ENCODE measurements around the gene FDCSP.

DNA sequence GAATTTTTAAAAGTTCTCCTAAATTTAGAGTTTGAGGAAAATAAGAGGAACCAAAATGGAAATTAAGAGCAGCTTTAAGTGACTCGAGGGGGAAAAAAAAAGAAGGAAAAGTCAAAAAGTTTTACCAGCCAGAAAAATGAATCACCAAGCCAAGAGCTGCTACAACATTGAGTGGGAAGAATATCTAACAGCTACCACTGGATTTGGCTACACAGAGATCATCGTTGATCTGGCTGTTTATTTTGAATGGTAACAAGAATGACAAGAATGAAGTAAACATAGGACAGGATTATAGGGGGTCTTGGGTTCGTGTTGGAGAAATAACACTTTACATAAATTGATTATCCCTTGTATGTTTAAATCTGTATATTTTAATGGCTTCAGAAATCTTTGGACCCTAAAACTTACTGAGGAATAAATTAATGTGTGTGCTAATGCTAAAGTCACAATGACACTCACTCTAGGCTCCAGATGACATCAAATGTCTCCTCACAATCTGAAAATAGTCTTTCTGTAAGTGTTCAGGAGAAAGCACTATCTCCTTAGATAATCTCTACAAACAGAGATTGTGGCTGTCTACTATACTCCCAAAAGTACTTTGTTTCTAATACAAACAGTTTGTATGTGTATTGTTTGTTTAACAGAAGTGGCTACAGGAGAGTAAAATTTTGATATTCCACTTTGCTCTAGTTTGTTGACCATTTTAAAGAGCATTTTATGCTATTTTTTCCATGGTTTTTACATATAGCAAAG is 13.4 kb downstream of the FDCSP start:
- no peak for TF ChIP-seq HDAC6 (IDR thresholded peaks at IDR 0.05; ENCODE audit: unreplicated experiment)
- TF ChIP-seq EZH2 (IDR thresholded peaks at IDR 0.05; ENCODE audit: borderline replicate concordance, control insufficient read depth, low read depth, low read length) = no peak
- TF ChIP-seq NRF1 (conservative IDR thresholded peaks at IDR 0.05; ENCODE audit: low read depth, low read length) = no peak
- no peak for TF ChIP-seq SMC3 (IDR thresholded peaks at IDR 0.05; ENCODE audit: borderline replicate concordance, low read length)
- no peak for TF ChIP-seq BCL11A (IDR thresholded peaks at IDR 0.05; ENCODE audit: low read depth, low read length)
- TF ChIP-seq MXI1 (IDR thresholded peaks at IDR 0.05; ENCODE audit: low read depth, low read length) = no peak
- TF ChIP-seq, protein P1, sequence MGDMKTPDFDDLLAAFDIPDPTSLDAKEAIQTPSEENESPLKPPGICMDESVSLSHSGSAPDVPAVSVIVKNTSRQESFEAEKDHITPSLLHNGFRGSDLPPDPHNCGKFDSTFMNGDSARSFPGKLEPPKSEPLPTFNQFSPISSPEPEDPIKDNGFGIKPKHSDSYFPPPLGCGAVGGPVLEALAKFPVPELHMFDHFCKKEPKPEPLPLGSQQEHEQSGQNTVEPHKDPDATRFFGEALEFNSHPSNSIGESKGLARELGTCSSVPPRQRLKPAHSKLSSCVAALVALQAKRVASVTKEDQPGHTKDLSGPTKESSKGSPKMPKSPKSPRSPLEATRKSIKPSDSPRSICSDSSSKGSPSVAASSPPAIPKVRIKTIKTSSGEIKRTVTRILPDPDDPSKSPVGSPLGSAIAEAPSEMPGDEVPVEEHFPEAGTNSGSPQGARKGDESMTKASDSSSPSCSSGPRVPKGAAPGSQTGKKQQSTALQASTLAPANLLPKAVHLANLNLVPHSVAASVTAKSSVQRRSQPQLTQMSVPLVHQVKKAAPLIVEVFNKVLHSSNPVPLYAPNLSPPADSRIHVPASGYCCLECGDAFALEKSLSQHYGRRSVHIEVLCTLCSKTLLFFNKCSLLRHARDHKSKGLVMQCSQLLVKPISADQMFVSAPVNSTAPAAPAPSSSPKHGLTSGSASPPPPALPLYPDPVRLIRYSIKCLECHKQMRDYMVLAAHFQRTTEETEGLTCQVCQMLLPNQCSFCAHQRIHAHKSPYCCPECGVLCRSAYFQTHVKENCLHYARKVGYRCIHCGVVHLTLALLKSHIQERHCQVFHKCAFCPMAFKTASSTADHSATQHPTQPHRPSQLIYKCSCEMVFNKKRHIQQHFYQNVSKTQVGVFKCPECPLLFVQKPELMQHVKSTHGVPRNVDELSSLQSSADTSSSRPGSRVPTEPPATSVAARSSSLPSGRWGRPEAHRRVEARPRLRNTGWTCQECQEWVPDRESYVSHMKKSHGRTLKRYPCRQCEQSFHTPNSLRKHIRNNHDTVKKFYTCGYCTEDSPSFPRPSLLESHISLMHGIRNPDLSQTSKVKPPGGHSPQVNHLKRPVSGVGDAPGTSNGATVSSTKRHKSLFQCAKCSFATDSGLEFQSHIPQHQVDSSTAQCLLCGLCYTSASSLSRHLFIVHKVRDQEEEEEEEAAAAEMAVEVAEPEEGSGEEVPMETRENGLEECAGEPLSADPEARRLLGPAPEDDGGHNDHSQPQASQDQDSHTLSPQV (IDR thresholded peaks at IDR 0.05) = no peak
- no peak for TF ChIP-seq CREM (IDR thresholded peaks at IDR 0.05; ENCODE audit: low read depth)
- no peak for TF ChIP-seq ATF7 (IDR thresholded peaks at IDR 0.05; ENCODE audit: low read depth)
- TF ChIP-seq, protein P2, sequence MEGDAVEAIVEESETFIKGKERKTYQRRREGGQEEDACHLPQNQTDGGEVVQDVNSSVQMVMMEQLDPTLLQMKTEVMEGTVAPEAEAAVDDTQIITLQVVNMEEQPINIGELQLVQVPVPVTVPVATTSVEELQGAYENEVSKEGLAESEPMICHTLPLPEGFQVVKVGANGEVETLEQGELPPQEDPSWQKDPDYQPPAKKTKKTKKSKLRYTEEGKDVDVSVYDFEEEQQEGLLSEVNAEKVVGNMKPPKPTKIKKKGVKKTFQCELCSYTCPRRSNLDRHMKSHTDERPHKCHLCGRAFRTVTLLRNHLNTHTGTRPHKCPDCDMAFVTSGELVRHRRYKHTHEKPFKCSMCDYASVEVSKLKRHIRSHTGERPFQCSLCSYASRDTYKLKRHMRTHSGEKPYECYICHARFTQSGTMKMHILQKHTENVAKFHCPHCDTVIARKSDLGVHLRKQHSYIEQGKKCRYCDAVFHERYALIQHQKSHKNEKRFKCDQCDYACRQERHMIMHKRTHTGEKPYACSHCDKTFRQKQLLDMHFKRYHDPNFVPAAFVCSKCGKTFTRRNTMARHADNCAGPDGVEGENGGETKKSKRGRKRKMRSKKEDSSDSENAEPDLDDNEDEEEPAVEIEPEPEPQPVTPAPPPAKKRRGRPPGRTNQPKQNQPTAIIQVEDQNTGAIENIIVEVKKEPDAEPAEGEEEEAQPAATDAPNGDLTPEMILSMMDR (IDR thresholded peaks at IDR 0.05 in 2 of 3, conservative IDR thresholded peaks at IDR 0.05 in 1 of 3; ENCODE audit: control insufficient read depth in 2 of 3, extremely low read depth in 1 of 3, insufficient read depth in 1 of 3, low read depth in 3 of 3, low read length in 3 of 3) = no peak
- TF ChIP-seq ZZZ3 (IDR thresholded peaks at IDR 0.05; ENCODE audit: control insufficient read depth, insufficient read length, low read depth) = no peak
